Stimulated activated CD4-positive, alpha-beta T cell treated with anti-CD3 and anti-CD28 coated beads, TNF-alpha, amount 100 ng/mL, for 24 hours (primary cell): ENCODE results near the gene PKMYT1.
"Not testable (repeated sequence)": the region's sequence is repeated elsewhere in the genome, so short reads cannot be mapped to it uniquely, and the experiment has no call there.

ENCODE experiments used
- DNase-seq, 3 experiments: peaks; one replicate each; pipeline ENCODE4 v3.0.0-alpha.2; 2020; ENCODE audit warnings: low read depth in 3 of 3

The PKMYT1 gene

GRCh38 chr16:2936436-2937011 is 43.7 kb downstream of the PKMYT1 start:
- no peak for DNase-seq

GRCh38 chr16:2934450-2934849 is 45.8 kb downstream of the PKMYT1 start:
- DNase-seq: no peak

- DNase-seq: no peak
These were observed 46.5 kb downstream of the PKMYT1 start for GRCh38 chr16:2933701-2934100.

- no peak for DNase-seq
These were observed 47.1 kb downstream of the PKMYT1 start for GRCh38 chr16:2933136-2933535.

GRCh38 chr16:2931231-2931914 is 48.9 kb downstream of the PKMYT1 start:
- DNase-seq: not testable (repeated sequence)

GRCh38 chr16:2930236-2930635 is 50.0 kb downstream of the PKMYT1 start:
- DNase-seq: no peak

GRCh38 chr16:2929693-2930092 is 50.6 kb downstream of the PKMYT1 start:
- DNase-seq: no peak

- no peak for DNase-seq
These were observed 51.5 kb downstream of the PKMYT1 start for GRCh38 chr16:2928796-2929195.

GRCh38 chr16:2928151-2928550 is 52.1 kb downstream of the PKMYT1 start:
- not testable (repeated sequence) for DNase-seq

GRCh38 chr16:2927010-2927646 is 53.1 kb downstream of the PKMYT1 start:
- peak; percentile 70 to 88 (median 87) for DNase-seq

- DNase-seq: no peak
These were observed 53.6 kb downstream of the PKMYT1 start for GRCh38 chr16:2926650-2926999.

- no peak for DNase-seq
These were observed 54.1 kb downstream of the PKMYT1 start for GRCh38 chr16:2925951-2926649.

- DNase-seq: no peak
These were observed 55.1 kb downstream of the PKMYT1 start for GRCh38 chr16:2924901-2925755.

- no peak for DNase-seq
These were observed 56.8 kb downstream of the PKMYT1 start for GRCh38 chr16:2923481-2923880.
